B cell (primary cell): Measurements from ENCODE around the gene ZNF587. TPM values are rescaled to one million over a fixed set of nuclear protein-coding genes. Genes with fewer than 3 reads are reported as not detected.

Experiments used
- polyA plus RNA-seq: library from polyadenylated mRNA; depleted of rRNA; stranded (reverse); fragments of >200 nt; gene quantifications from 2 replicates; pipeline ENCODE4 v1.2.3, GENCODE V29; 2012
- total RNA-seq, 2 donors: library from RNA; stranded (reverse); fragments of 120-200 nt in 1 of 2; gene quantifications; 1 replicate in 1 of 2; 2 replicates in 1 of 2; pipeline versions ENCODE4 v1.2.3 to v1.2.4, GENCODE V29; 2013 to 2022

The ZNF587 gene
- total and polyA plus RNA-seq, 2 donors (not counting 1 experiment from before 2014, with no cell fraction given): 16.6 to 72.9 TPM

Other genes starting within 250 kb of the ZNF587 start
- gene ZNF530, start 250.0 kb upstream of the ZNF587 start, total RNA-seq: 11.2 and 11.6 TPM in 2 replicates
- gene ZNF530, start 250.0 kb upstream of the ZNF587 start, polyA plus RNA-seq: 2.2 and 4.3 TPM in 2 replicates
- gene ZNF134, start 235.6 kb upstream of the ZNF587 start, total RNA-seq: 38.1 and 38.9 TPM in 2 replicates
- 7.8 and 16.7 TPM in 2 replicates for gene ZNF134, start 235.6 kb upstream of the ZNF587 start, polyA plus RNA-seq
- 53.5 and 53.6 TPM in 2 replicates for gene ZNF211, start 216.7 kb upstream of the ZNF587 start, total RNA-seq
- 22.0 and 24.4 TPM in 2 replicates for gene ZNF211, start 216.7 kb upstream of the ZNF587 start, polyA plus RNA-seq
- gene ZSCAN4, start 180.9 kb upstream of the ZNF587 start, total RNA-seq: not detected in 2 replicates
- not detected in 2 replicates for gene ZSCAN4, start 180.9 kb upstream of the ZNF587 start, polyA plus RNA-seq
- 24.7 and 28.3 TPM in 2 replicates for gene ZNF551, start 167.9 kb upstream of the ZNF587 start, total RNA-seq
- 4.4 and 5.0 TPM in 2 replicates for gene ZNF551, start 167.9 kb upstream of the ZNF587 start, polyA plus RNA-seq
- gene ZNF154, start 140.7 kb upstream of the ZNF587 start, total RNA-seq: 40.4 and 42.8 TPM in 2 replicates
- 21.9 and 25.4 TPM in 2 replicates for gene ZNF154, start 140.7 kb upstream of the ZNF587 start, polyA plus RNA-seq
- 43.3 and 44.2 TPM in 2 replicates for gene ZNF671, start 122.2 kb upstream of the ZNF587 start, total RNA-seq
- 15.9 and 17.0 TPM in 2 replicates for gene ZNF671, start 122.2 kb upstream of the ZNF587 start, polyA plus RNA-seq
- gene ZNF776, start 103.0 kb upstream of the ZNF587 start, total RNA-seq: 47.5 and 51.6 TPM in 2 replicates
- gene ZNF776, start 103.0 kb upstream of the ZNF587 start, polyA plus RNA-seq: 15.6 and 22.6 TPM in 2 replicates
- gene ZNF586, start 80.2 kb upstream of the ZNF587 start, total RNA-seq: 48.0 and 51.3 TPM in 2 replicates
- gene ZNF586, start 80.2 kb upstream of the ZNF587 start, polyA plus RNA-seq: 18.0 and 28.4 TPM in 2 replicates
- 21.7 and 29.9 TPM in 2 replicates for gene ZNF552, start 34.9 kb upstream of the ZNF587 start, total RNA-seq
- 6.7 and 8.1 TPM in 2 replicates for gene ZNF552, start 34.9 kb upstream of the ZNF587 start, polyA plus RNA-seq
- 29.1 and 31.5 TPM in 2 replicates for gene ZNF587B, start 19.6 kb upstream of the ZNF587 start, total RNA-seq
- 9.9 and 18.1 TPM in 2 replicates for gene ZNF587B, start 19.6 kb upstream of the ZNF587 start, polyA plus RNA-seq
- 83.9 and 95.1 TPM in 2 replicates for gene ZNF814, start 39.2 kb downstream of the ZNF587 start, total RNA-seq
- 27.7 and 28.9 TPM in 2 replicates for gene ZNF814, start 39.2 kb downstream of the ZNF587 start, polyA plus RNA-seq
- 52.6 and 54.4 TPM in 2 replicates for gene ZNF417, start 66.7 kb downstream of the ZNF587 start, total RNA-seq
- gene ZNF417, start 66.7 kb downstream of the ZNF587 start, polyA plus RNA-seq: 8.9 and 12.3 TPM in 2 replicates
- gene ZNF418, start 85.5 kb downstream of the ZNF587 start, total RNA-seq: 35.8 and 38.9 TPM in 2 replicates
- gene ZNF418, start 85.5 kb downstream of the ZNF587 start, polyA plus RNA-seq: 10.3 and 12.2 TPM in 2 replicates
- gene ZNF256, start 97.8 kb downstream of the ZNF587 start, total RNA-seq: 18.3 and 19.0 TPM in 2 replicates
- gene ZNF256, start 97.8 kb downstream of the ZNF587 start, polyA plus RNA-seq: 10.0 and 16.5 TPM in 2 replicates
- 1.7 and 2.2 TPM in 2 replicates for gene C19orf18, start 124.7 kb downstream of the ZNF587 start, total RNA-seq
- 0.53 TPM in 1 of 2 replicates, not detected in the other for gene C19orf18, start 124.7 kb downstream of the ZNF587 start, polyA plus RNA-seq
- 48.1 and 48.4 TPM in 2 replicates for gene ZNF606, start 153.0 kb downstream of the ZNF587 start, total RNA-seq
- gene ZNF606, start 153.0 kb downstream of the ZNF587 start, polyA plus RNA-seq: 11.5 and 12.4 TPM in 2 replicates
- not detected in 2 replicates for gene ZSCAN1, start 184.2 kb downstream of the ZNF587 start, total RNA-seq
- gene ZSCAN1, start 184.2 kb downstream of the ZNF587 start, polyA plus RNA-seq: 0.13 TPM in 1 of 2 replicates, not detected in the other
- gene ZNF135, start 209.4 kb downstream of the ZNF587 start, total RNA-seq: 10.0 and 10.1 TPM in 2 replicates
- gene ZNF135, start 209.4 kb downstream of the ZNF587 start, polyA plus RNA-seq: 8.9 and 9.2 TPM in 2 replicates
- 84.9 and 90.5 TPM in 2 replicates for gene ZSCAN18, start 248.4 kb downstream of the ZNF587 start, total RNA-seq
- 81.0 and 134 TPM in 2 replicates for gene ZSCAN18, start 248.4 kb downstream of the ZNF587 start, polyA plus RNA-seq